Measurements from ENCODE around the gene PAXX. TPM values are rescaled to one million over a fixed set of nuclear protein-coding genes. Genes with fewer than 3 reads are reported as not detected.
"Not testable (repeated sequence)": the region's sequence is repeated elsewhere in the genome, so short reads cannot be mapped to it uniquely, and the experiment has no call there.

The PAXX gene
- total RNA-seq, 1 donor from 2014 or later: 33.1 TPM

DNA sequence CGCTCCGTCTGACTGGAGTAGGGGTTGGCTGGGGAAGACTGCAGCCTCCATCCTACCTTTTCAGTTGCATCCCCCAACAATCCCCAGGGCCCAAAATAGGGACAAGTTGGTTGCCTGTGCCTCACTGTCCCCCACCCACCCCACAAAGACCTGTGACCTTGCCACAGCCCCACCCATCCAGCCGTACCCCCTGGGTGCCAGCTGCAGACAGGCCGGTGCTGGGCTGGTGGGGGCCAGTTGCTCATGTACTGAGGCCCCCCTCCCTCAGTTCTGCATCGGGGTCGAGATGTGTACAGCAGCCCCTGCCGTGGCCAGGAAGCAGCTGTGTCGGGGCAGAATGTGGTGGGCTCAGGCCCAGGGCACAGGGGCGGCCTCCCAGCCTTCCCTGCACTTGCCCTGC is 9.1 kb upstream of the PAXX start:
- no peak for ATAC-seq

DNA sequence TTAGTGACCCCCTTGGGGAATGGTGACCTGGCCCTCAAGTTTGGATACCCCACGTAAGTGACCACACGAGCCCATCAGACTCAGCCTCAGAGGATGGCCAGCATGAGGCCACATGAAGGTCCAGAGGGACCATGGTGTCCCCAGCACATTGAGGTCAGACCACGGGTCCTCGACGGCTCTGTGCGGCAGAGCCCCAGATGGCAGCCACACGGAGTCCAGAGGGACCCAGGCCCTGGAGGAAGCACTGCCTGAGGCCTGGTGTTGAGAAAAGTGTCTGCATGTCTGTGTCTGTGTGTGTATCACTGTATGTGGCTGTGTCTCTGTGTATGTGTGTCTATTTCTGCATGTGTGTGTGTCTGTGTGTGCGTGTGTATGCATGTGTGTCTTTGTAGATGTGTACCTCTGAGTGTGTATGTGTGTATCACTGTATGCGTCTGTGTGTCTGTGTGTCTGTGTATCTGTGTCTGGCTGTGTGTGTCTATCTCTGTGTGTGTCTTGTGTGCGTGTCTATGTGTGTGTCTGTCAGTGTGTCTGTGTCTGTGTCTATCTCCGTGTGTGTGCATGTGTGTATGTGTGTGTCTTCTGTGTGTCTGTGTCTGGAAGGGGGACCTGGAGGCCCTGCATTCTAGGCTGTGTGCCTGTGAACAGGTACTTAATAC is 8.4 kb upstream of the PAXX start:
- no peak for ATAC-seq

DNA sequence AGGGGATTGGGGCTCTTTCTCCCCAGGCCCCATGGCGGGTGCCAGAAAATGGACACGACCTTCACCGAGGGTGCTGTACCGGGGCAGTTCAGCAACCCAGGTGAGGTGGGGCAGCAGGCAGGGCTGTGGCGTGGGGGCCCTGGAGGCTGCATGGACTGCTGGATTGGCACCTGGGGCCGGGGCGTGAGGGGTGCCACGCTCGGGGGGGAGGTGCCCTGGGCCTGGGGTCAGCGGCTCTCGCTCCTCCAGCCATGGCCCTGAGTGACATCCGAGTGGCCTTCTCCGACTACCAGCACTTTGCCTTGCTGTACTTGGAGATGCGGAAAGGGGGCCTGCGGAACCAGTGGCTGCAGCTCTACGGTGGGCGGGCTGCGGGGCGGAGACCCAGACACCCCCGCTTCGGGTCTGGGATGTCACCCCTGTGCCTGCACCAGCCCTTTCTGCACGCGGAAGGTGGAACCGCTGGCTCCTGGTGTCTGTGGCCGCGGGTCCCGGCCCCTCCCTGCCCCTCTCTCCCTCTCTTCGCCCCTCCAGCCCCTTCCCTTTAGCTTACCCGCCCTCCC is 7.7 kb upstream of the PAXX start:
- ATAC-seq: no peak

DNA sequence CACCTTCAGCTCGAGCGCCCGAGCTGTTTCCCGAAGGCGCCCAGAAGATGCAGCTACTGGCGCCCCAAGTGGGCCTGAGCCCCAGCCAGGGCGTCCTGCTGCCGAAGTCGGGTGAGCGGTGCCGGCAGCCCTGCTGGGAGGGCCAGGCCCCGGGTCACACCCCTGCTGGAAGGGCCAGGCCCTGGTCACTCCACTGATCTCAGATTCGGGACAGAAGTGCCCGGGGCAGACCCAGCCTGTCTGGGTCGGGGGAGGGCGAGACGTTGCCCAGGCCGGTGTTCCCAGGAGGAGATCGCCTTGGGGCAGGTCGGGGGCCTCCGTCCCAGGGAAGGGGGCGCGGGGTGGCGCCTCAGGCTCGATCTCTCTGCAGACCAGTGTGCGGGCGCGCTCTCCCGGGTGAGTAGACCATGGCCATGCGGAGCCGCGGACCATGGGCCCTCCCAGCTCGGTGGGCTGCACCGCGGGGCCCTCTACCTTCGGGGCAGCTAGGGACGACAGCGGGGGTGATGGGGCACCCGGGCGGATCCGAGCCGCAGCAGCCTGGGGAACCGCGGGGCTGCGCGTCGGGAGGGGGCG is 7.1 kb upstream of the PAXX start:
- ATAC-seq: no peak

DNA sequence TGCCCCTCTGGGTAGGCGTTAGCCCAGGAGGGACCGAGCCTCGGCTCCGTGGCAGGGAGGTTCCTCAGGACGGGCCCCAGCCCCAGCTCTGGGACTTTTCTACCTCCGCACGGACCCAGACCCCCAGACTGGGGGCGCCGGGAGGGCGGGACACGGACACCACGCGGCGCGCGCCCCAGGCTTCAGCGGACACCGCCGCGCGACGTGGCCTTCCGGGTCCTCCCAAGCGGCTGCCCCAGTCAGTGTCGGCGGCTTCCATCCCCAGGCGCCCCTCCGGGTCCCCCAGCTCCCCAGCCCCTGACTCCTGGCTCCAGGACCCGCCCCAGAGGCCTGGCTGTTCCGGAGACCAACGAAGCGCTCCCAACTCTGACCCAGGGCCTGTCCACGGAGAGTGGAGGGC is 6.4 kb upstream of the PAXX start:
- ATAC-seq: no peak

DNA sequence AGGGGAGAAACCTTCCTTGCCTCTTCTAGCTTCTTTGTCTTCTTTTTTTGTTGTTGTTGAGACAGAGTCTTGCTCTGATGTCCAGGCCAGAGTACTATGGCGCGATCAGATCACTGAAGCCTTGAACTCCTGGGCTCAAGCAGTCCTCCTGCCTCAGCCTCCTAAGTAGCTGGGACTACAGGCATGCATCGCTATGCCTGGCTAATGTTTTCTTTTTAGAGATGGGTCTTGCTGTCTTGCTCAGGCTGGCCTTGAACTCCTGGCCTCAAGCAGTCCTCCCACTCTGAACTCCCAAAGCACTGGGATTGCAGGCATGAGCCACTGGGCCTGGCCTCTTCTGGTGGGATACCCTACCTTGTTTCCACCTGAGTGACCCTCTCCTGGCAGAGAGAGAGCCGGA is 3.4 kb upstream of the PAXX start:
- ATAC-seq: no peak

DNA sequence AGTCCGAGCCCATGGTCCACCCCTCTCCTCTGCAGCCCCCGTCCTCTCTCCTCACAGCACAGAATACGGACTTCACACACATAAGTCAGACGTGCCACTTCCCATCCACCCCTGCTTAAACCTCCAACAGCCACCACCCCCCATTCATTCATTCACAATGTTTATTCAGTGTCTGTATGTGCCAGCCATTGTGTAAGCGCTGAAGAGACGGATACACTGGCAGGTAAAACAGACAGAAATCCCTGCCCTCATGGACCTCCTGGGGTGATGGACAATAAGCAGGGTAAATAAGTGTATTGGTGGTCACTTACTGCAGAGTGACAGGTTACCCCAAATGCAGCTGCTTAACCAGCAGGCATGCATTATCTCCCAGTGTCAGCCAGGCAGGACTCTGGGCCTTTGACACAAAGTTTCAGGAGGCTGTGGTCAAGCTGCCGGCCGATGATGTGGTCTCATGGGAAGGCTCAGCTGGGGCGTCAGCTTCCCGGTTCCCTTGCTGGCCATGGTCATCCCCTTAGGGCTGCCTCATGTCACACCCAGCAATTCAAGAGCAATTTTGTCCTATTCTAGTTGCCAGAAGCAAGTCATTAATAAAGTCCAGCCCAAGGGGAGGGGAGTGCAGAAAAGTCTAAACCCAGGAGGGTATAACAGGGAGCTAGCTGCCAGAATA is 1.8 kb upstream of the PAXX start:
- no peak for ATAC-seq

DNA sequence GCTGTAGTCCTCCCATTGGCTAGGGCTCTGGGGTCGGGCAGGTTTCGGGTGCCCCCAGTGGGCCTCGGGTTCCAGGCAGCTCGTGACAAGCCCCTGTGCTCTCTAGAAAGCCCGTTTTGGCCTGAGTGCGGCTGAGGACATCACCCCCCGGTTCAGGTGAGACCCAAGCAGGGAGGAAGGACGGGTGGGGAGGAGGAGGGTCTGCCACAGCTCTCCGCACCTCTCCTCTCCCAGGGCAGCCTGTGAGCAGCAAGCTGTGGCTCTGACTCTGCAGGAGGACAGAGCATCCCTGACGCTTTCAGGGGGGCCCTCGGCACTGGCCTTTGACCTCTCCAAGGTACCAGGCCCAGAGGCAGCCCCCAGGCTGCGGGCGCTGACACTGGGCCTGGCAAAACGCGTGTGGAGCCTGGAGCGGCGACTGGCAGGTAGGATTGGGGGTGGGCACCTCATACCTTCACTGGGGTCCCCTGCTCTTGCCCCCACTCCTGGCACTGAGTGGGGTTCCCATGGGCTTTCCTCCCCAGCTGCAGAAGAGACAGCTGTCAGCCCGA is 672 bp downstream of the PAXX start:
- no peak for ATAC-seq

DNA sequence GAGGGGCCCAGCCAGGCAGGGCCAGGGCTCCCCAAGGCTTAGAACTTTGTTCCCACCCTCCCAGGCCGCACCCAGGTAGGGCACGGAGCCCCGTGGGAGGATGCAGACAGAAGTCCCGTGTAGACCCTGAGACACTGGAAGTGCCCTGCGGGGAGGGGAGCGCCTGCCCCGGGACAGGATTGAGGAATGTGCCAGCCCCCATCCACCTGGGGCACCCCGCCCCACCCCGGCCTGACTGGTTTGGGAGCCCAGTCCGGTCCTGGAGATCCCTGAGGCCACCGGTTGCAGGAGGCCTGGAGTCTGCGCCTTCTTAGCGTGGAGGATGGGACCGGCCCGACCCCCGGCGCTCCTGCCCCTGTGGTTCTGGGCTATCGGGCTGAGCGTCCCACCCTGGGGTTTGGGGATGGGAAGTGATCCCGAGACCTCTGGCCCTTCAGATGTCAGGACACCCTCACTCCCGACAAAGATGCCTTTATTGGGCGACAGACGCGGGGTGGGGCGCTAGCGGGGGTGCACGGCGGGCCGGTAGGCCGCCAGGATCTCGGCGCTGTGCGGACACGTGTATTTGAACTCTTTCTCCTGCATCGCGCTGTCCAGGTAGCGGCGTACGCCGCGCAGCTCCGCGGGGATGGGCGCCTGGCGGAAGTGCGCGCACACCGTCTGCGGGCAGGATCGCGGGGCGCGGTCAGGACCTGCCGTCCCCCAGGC is 2.1 kb downstream of the PAXX start:
- ATAC-seq: peak; percentile 14

DNA sequence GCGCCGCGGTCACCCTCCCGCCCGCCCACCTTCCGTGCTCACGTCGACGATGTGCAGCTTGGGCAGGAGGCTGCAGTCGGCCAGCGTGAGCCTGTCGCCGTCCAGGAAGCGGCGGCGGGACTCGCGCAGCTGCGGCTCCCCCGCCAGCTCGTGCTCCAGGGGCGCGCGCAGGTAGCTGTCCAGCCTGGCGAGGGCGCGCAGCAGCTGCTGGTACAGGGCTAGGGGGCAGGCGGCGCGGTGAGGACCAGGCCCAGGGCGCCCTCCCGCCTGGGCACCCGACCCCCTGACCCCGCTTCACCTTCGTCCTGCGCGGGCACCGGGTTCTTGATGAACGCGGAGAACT is 2.6 kb downstream of the PAXX start:
- ATAC-seq: no peak

DNA sequence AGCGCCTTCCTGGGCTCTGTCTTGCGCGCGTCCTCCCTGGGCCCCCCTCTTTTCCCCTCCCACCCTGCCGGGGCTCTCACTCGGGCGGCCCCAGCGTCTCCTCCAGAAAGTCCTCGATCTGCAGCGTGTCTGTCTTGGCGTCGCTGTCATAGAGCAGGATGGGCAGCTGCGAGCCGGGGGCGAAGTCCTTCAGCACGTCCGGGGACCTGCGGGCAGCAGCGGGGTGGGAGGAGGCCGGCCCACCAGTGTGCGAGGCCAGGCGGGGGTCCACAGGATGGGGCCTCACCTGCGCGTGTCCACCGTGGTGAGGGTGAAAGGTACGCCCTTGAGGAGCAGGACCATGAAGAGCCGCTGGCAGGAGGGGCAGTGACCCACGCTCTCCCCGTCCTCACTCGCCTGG is 3.1 kb downstream of the PAXX start:
- ATAC-seq: no peak

DNA sequence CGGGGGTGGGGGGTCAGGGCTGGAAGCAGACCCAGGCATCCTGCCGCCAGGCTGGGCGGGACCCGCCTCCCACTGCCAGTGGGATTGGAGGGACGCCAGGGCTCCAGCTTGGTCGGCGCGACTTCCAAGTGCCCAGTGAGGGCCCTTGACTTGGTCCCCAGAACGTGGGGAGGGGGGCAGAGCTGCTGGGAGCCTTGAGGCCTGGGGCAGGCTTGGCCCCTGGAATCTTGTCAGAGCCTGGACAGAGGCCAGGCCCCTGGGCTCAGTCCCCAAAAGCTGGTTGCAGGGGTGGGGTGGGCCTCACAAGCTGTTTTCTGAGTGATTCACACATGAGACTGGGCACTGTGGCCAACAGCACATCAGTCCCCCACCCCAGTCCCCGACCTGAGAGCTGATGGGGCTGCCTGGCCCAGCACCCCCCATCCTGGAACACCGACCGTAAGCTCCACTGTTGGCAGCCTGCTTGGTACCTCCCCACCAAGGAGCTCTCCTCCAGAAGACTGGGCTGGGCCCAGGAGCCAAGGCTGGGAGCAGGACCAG is 3.6 kb downstream of the PAXX start:
- ATAC-seq: no peak

DNA sequence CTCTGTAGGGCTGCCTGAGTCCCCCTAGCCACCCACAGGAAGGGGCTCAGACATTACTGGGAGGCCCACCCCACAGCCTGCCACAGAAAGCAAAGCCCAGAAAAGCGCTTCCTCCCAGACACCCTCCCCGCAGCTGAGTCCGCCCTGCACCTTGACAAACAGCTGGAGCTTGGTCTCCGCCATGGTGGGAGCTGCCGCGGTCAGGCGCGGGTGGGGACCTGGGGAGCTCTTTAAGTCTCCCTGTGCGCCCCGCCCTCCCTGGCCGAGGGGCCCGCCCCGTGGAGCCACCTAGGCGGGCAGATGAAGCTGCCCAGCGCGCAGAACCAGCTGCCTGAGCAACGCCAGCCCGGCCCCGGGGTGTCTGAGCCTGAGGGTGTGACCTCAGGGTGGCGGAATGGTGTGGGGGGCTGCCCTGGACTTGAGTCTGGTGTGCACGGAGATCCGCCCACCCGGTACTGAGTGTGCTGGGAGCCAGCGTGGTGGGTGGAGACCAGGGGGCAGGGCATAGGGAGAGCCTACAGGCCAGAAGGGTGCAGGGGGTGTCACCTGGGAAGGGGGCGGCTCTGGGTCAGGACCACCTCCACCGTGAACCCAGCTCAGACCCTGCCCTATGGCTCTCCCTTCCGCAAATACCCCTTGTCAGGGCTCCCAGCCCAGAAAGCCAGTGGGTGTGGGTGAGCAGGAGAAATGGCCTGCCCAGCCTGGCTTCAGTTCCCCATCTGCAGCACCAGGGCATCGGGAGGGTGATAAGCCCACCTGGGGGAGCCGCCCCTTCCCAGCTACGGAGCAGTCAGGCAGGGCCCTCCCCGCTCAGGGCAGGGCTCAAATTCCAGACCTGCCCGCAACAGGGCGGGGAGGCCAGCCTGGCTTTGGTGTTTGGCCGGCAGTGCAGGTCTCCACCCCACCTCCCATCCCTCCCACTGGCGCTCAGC is 4.4 kb downstream of the PAXX start, which contains the start of gene CLIC3:
Gene CLIC3 (minus strand): TSS at position 208 of the 932 bp plus-strand sequence. CDS start 25 bp downstream, at position 183.
- ATAC-seq: peak; percentile 43

DNA sequence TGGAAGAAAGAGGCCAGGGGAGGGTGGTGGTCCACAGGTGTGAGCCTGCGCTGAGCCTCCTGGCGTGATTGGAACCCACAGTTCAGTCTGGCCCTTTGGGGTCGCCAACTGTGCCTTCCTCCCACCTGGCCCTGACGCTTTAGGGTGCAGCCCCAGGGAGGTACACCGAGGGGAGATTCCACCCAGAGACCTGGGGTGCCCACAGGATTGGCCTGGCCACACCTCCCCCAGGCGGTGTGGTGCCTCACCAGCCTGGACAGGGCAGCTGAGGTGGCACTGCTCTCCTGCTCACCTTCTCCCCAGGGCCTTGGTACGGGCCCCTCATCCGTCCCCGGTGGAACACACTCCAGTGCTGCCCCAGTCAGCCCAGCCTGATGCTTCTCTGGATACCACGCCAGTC is 5.1 kb downstream of the PAXX start:
- no peak for ATAC-seq

DNA sequence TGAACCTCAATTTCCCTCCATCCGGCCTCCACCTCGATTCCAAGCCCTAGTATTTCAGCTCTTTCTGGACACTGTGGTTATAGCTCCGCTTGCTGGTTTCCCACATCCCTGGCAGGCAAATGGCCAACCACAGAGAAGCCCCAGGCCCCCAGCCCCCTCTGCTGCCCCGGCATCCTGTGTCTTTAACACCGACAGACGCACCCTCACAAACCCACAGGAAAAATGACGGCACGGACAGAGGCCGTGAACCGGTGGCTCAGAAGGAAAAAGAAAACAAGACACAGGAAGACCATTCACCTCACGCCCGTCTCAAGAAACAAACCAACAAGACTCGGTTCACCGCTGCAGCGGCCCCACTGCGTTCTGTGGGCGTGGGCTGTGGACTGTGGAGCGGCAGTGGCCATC is 5.6 kb downstream of the PAXX start:
- ATAC-seq: no peak

DNA sequence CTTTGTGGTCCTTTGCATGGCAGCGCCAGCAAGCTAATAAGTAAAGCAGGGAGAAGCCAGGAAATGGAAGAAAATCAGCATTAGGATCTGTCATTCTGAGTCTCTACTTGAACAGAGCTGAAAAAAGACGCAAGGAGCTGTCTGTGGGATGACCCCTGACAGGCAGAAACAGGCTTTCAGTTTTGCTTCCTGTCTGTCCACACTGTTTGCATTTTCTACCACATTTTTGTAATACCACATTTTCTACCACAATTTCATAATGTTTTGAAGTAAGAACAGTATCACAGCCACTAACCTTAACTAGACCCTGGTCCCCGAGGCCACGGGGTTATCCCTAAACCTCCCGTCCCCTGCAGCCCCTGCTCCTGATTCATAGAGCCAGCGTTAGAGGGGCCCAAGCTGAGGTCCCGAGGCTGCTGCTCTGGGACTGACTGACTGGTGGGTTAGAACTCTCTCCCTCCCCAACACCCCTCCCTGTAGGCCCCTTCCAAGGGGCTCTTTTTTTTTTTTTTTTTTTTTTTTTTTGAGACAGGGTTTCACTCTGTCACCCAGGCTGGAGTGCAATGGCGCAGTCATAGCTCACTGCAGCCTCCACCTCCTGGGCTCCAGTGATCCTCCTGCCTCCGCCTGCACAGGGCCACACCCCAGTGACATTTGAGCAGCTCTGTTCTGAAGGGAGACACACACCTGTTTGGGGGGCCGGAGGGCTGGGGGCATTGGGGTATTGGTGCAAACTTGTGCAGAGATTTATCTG is 8.1 kb downstream of the PAXX start:
- ATAC-seq: no peak

DNA sequence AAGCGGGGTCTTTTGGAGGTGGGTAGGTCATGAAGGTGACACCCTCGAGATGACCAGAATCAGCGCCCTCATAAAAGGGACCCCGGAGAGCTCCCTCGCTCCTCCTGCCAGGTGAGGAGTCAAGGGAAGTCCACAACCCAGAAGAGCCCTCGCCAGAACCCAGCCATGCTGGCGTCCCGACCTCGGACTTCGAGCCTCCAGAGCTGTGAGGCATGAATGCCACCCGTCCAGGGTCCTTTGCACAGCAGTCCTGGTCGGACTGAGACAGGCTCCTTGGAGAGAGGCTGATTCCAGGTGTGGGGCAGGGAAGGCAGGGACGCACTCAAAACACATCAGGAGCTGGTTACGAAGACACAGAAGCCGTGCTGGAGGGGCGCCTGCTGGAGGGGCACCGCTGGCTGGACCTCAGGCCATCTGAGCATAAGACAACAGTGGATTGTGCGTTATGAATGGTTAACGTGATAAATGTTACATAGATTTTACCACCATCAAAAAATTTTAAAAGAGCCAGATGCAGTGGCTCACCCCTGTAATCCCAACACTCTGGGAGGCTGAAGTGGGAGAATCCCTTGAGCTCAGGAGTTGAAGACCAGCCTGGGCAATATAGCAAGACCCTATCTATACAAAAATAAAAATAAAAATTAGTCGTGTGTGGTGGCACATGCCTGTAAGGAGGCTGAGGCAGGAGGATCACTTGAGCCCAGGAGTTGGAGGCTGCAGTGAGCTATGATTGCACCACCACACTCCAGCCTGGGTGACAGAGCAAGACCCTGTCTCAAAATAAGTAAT is 9.8 kb downstream of the PAXX start:
- no peak for ATAC-seq

DNA sequence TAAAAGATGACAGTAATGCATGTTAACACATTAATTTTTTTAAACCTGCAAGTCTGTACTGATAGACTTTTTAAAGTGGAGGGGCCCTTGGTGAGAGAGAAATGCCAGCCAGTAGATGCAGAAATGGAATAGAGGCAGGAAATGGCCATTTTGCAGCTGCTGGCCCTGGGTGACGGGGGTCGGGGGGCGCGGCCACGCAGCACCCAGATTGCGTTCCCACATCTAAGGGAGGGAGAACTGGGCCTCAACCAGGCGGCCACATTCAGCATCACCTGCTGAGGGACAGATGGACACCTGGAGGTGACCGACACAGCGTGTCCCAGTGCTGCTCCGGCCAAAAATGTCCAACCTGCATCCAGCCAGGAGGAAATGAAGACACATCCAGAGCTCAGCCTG is 10.4 kb downstream of the PAXX start:
- ATAC-seq: no peak

DNA sequence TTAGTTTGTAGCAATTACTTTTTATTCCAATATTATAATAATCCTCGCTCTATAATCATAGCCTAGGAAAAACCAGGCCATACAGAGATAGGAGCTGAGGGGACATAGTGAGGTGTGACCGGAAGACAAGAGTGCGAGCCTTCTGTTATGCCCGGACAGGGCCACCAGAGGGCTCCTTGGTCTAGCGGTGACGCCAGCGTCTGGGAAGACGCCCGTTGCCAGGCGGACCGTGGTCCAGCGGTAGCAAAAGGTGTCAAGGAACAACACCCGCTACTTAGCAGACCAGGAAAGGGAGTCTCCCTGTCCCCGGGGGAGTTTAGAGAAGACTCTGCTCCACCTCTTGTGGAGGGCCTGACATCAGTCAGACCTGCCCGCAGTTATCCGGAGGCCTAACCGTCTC is 12.1 kb downstream of the PAXX start:
- ATAC-seq: not testable (repeated sequence)

Data from esophagus mucosa (tissue), 1 donor.